Activated CD4-positive, alpha-beta T cell treated with anti-CD3 and anti-CD28 coated beads for 36 hours (primary cell): ENCODE data around the gene PDCD2L. TPM values are rescaled to one million over a fixed set of nuclear protein-coding genes. Genes with fewer than 3 reads are reported as not detected.

ENCODE experiments used
- ATAC-seq: fragments of 200-7000 bp; cut with Tn5 transposase; one replicate; pipeline ENCODE4 v1.10.0; 2021; ENCODE audit warnings: mild to moderate bottlenecking, moderate library complexity
- CTCF ChIA-PET: fragments of 350-600 bp; sonication (Branson Sonifier 250); formaldehyde crosslinking; loops from one replicate; lab custom pipeline; 2021; ENCODE audit warnings: antibody characterized with exemption; lab: Charles Lee
- POLR2A ChIA-PET: fragments of 350-600 bp; sonication (Branson Sonifier 250); formaldehyde crosslinking; loops from one replicate; lab custom pipeline; 2021; ENCODE audit warnings: antibody characterized with exemption, inconsistent platforms; lab: Charles Lee
- DNase-seq: peaks from one replicate; pipeline ENCODE4 v3.0.0-alpha.2; 2020
- H3K27ac Mint-ChIP-seq: one replicate; pipeline ENCODE4 v1.8.0; 2021; ENCODE audit warnings: mixed read lengths
- H3K27me3 Mint-ChIP-seq: one replicate; pipeline ENCODE4 v1.8.0; 2021; ENCODE audit warnings: mixed read lengths
- H3K36me3 Mint-ChIP-seq: one replicate; pipeline ENCODE4 v1.8.0; 2021; ENCODE audit warnings: low read depth, mixed read lengths
- H3K4me1 Mint-ChIP-seq: one replicate; pipeline ENCODE4 v1.8.0; 2021; ENCODE audit warnings: mixed read lengths
- H3K4me3 Mint-ChIP-seq: one replicate; pipeline ENCODE4 v1.8.0; 2021; ENCODE audit warnings: mild to moderate bottlenecking, moderate library complexity, mixed read lengths
- H3K9me3 Mint-ChIP-seq: one replicate; pipeline ENCODE4 v1.8.0; 2021; ENCODE audit warnings: low read depth, mixed read lengths
- intact Hi-C, 2 experiments: fragments of 100-400 bp; cut with DNase I in 1 of 2; cut with micrococcal nuclease in 1 of 2; formaldehyde crosslinking; loops; one replicate each; pipeline versions ENCODE4 v1.14.2 to v1.15.1; 2022 to 2024; cut with DNase I, micrococcal nuclease
- total RNA-seq, 2 experiments: library from RNA; stranded (reverse); gene quantifications; one replicate each; pipeline ENCODE4 v1.2.3, GENCODE V29; 2021

PDCD2L gene
- total RNA-seq, 2 experiments from 2014 or later: 31.0 to 35.2 TPM

GRCh38 chr19:34411216-34411615 is 7.0 kb downstream of the PDCD2L start:
- DNase-seq: no peak
- CTCF ChIA-PET: interaction anchor here (0.6 to 1.1 kb wide), 2 partner anchors 19 to 1283 kb away, joined by 3 read pairs; no protein-coding TSS in a partner anchor
- no peak overlapping the region for H3K27ac Mint-ChIP-seq
- H3K4me1 Mint-ChIP-seq: peaks cover 11% of the 10 kb centered on the region
- no peaks in the 10 kb centered on the region for H3K9me3 Mint-ChIP-seq
- H3K27me3 Mint-ChIP-seq: no peaks in the 10 kb centered on the region
- peaks cover 41% of the 10 kb centered on the region for H3K36me3 Mint-ChIP-seq
- no peak for ATAC-seq
- intact Hi-C loops: no loop called here
- H3K4me3 Mint-ChIP-seq: no peak overlapping the region
- POLR2A ChIA-PET: no interaction called here

- H3K27me3 Mint-ChIP-seq: no peaks in the 10 kb centered on the region
- DNase-seq (no peak), ATAC-seq (no peak)
- peaks cover 41% of the 10 kb centered on the region for H3K36me3 Mint-ChIP-seq
- intact Hi-C loops: no loop called here
- CTCF ChIA-PET: interaction anchor here (1.0 to 1.1 kb wide), 2 partner anchors 10 to 14 kb away, joined by 3 read pairs; no protein-coding TSS in a partner anchor
- no peaks in the 10 kb centered on the region for H3K9me3 Mint-ChIP-seq
- no peak overlapping the region for H3K4me3 Mint-ChIP-seq
- no peak overlapping the region for H3K27ac Mint-ChIP-seq
- POLR2A ChIA-PET: no interaction called here
- H3K4me1 Mint-ChIP-seq: peaks cover 4% of the 10 kb centered on the region
Observed at GRCh38 chr19:34416021-34416545, 11.9 kb downstream of the PDCD2L start.

- H3K27ac Mint-ChIP-seq: no peak overlapping the region
- no peaks in the 10 kb centered on the region for H3K27me3 Mint-ChIP-seq
- DNase-seq (no peak), ATAC-seq (no peak)
- peaks cover 4% of the 10 kb centered on the region for H3K4me1 Mint-ChIP-seq
- intact Hi-C loops: no loop called here
- H3K9me3 Mint-ChIP-seq: no peaks in the 10 kb centered on the region
- POLR2A ChIA-PET: interaction anchor here (0.8 kb wide), 1 partner anchor 14 kb away, joined by 3 read pairs; the partner anchor contains the start of gene PDCD2L
- H3K4me3 Mint-ChIP-seq: no peak overlapping the region
- CTCF ChIA-PET: no interaction called here
- H3K36me3 Mint-ChIP-seq: peaks cover 33% of the 10 kb centered on the region
Observed at GRCh38 chr19:34418300-34418699, 14.1 kb downstream of the PDCD2L start.

GRCh38 chr19:34426096-34426661 is 22.0 kb downstream of the PDCD2L start:
- H3K4me3 Mint-ChIP-seq: no peak overlapping the region
- peaks cover 30% of the 10 kb centered on the region for H3K36me3 Mint-ChIP-seq
- no peaks in the 10 kb centered on the region for H3K27me3 Mint-ChIP-seq
- H3K4me1 Mint-ChIP-seq: peaks cover 20% of the 10 kb centered on the region
- DNase-seq (no peak), ATAC-seq (no peak)
- CTCF ChIA-PET: interaction anchor here (0.8 to 1.4 kb wide), 3 partner anchors 10 to 80 kb away, joined by 3 to 5 read pairs (median 4); no protein-coding TSS in a partner anchor
- H3K27ac Mint-ChIP-seq: peak overlapping the region; percentile 14
- intact Hi-C loops: loop anchor here in 1 of 2 experiments (5.0 kb wide), 1 partner anchor 59 kb away; the partner anchor contains the start of gene GPI
- no peaks in the 10 kb centered on the region for H3K9me3 Mint-ChIP-seq
- POLR2A ChIA-PET: no interaction called here

GRCh38 chr19:34428549-34429285 is 24.5 kb downstream of the PDCD2L start:
- ATAC-seq: peak; percentile 28
- intact Hi-C loops: loop anchor here (1.0 to 5.0 kb wide), 11 partner anchors 24 to 1056 kb away; partner anchors contain the start of genes GPI (in 2 of the 2), PDCD2L (in 2 of the 2), CEBPG (in 1 of the 2) and LSM14A (in 1 of the 2)
- Mint-ChIP-seq H3K4me1 (peaks cover 28% of the 10 kb centered on the region), H3K4me3 (peak overlapping the region; percentile 99), H3K27me3 (no peaks in the 10 kb centered on the region), H3K36me3 (peaks cover 44% of the 10 kb centered on the region), H3K27ac (peak overlapping the region; percentile 92), H3K9me3 (no peaks in the 10 kb centered on the region)
- CTCF ChIA-PET: interaction anchor here (0.6 to 0.7 kb wide), 3 partner anchors 480 to 1747 kb away, joined by 3 to 5 read pairs (median 4); no protein-coding TSS in a partner anchor
- POLR2A ChIA-PET: interaction anchor here (0.5 to 1.6 kb wide), 6 partner anchors 9 to 249 kb away, joined by 3 to 7 read pairs (median 3); partner anchors contain the start of genes SCGB2B2 and ZNF302
- peak; percentile 63 for DNase-seq

GRCh38 chr19:34429553-34429952 is 25.4 kb downstream of the PDCD2L start:
- Mint-ChIP-seq H3K27ac (peak overlapping the region; percentile 92), H3K4me1 (peaks cover 28% of the 10 kb centered on the region), H3K9me3 (no peaks in the 10 kb centered on the region), H3K27me3 (no peaks in the 10 kb centered on the region), H3K36me3 (peaks cover 45% of the 10 kb centered on the region), H3K4me3 (peak overlapping the region; percentile 99)
- intact Hi-C loops: loop anchor here (2.0 to 5.0 kb wide), 3 partner anchors 62 to 1057 kb away; partner anchors contain the start of genes CEBPG (in 1 of the 2) and GPI (in 1 of the 2)
- CTCF ChIA-PET: interaction anchor here (0.6 to 1.4 kb wide), 6 partner anchors 9 to 625 kb away, joined by 3 to 5 read pairs (median 4); no protein-coding TSS in a partner anchor
- no peak for ATAC-seq
- DNase-seq: no peak
- POLR2A ChIA-PET: no interaction called here

GRCh38 chr19:34430738-34431625 is 26.8 kb downstream of the PDCD2L start:
- POLR2A ChIA-PET: interaction anchor here (0.7 to 1.0 kb wide), 3 partner anchors 13 to 80 kb away, joined by 3 to 4 read pairs (median 3); no protein-coding TSS in a partner anchor

GRCh38 chr19:34431681-34432402 is 27.6 kb downstream of the PDCD2L start:
- DNase-seq (no peak), ATAC-seq (no peak)
- Mint-ChIP-seq H3K4me1 (peaks cover 28% of the 10 kb centered on the region), H3K27me3 (no peaks in the 10 kb centered on the region), H3K9me3 (no peaks in the 10 kb centered on the region), H3K4me3 (no peak overlapping the region), H3K36me3 (peaks cover 56% of the 10 kb centered on the region), H3K27ac (no peak overlapping the region)
- POLR2A ChIA-PET: no interaction called here
- intact Hi-C loops: loop anchor here (2.0 to 10.0 kb wide), 4 partner anchors 35 to 555 kb away; partner anchors contain the start of gene LSM14A (in 1 of the 2)
- CTCF ChIA-PET: interaction anchor here (0.7 to 1.9 kb wide), 6 partner anchors 9 to 42 kb away, joined by 3 to 7 read pairs (median 3); no protein-coding TSS in a partner anchor

More at GRCh38 chr19:34430738-34431625, 26.8 kb downstream of the PDCD2L start:
- Mint-ChIP-seq H3K9me3 (no peaks in the 10 kb centered on the region), H3K36me3 (peaks cover 53% of the 10 kb centered on the region), H3K27ac (peak overlapping the region; percentile 92), H3K27me3 (no peaks in the 10 kb centered on the region), H3K4me3 (peak overlapping the region; percentile 99), H3K4me1 (peaks cover 28% of the 10 kb centered on the region)
- ATAC-seq: peak; percentile 57
- CTCF ChIA-PET: interaction anchor here (0.6 to 1.9 kb wide), 17 partner anchors 8 to 69 kb away, joined by 3 to 10 read pairs (median 4); partner anchors contain the start of gene PDCD2L
- DNase-seq: peak; percentile 51
- intact Hi-C loops: loop anchor here (1.0 to 10.0 kb wide), 7 partner anchors 36 to 556 kb away; partner anchors contain the start of gene LSM14A (in 1 of the 2)

GRCh38 chr19:34432797-34433196 is 28.6 kb downstream of the PDCD2L start:
- intact Hi-C loops: loop anchor here (5.0 to 10.0 kb wide), 3 partner anchors 35 to 555 kb away; partner anchors contain the start of gene LSM14A (in 1 of the 2)
- Mint-ChIP-seq H3K4me3 (no peak overlapping the region), H3K36me3 (peaks cover 58% of the 10 kb centered on the region), H3K27me3 (no peaks in the 10 kb centered on the region), H3K9me3 (no peaks in the 10 kb centered on the region), H3K4me1 (peaks cover 27% of the 10 kb centered on the region), H3K27ac (peak overlapping the region; percentile 42)
- POLR2A ChIA-PET: no interaction called here
- no peak for ATAC-seq
- no peak for DNase-seq
- CTCF ChIA-PET: interaction anchor here (0.6 to 1.9 kb wide), 4 partner anchors 11 to 1741 kb away, joined by 3 to 4 read pairs (median 4); partner anchors contain the start of gene NUDT19
